Effector CD4-positive, alpha-beta T cell (primary cell): ENCODE results near the gene CDH1.

Experiments used
- DNase-seq: peaks from one replicate; pipeline ENCODE4 v3.0.0-alpha.2; 2020

CDH1 gene

DNA sequence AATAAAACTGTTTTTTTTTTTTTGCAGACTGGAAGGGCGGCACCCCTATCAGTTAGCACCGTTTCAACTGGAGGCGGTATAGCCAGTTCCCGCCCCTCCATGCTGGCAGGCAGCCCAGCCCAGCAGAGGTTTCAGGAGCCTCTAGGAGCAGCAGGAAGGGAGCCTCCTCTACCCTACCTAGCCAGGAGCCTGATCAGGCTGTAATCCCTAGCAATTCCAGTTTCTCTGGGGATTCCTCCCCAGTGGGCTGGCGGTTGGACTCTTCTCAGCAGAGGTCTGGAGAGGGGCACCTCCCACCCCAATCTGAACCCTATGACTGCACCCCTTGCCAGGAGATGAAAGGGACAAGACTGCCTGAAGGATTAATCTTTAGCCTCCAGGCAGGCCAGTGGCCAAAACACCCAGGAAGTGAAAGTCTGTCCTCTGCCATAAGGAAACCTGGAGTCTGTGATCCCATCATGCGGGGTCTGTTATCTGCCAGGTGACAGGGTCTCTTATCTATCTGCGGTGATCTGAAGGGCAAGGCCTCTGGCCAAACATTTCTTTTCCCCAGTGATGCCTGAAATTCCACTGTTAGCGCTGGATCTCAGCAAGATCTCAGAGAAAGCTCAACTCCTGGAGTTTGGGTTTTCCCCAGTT, 4.9 kb upstream of the CDH1 start:
- DNase-seq: no peak

- no peak for DNase-seq
Observed at GRCh38 chr16:68732741-68733399, 4.2 kb upstream of the CDH1 start.

- no peak for DNase-seq
Observed at GRCh38 chr16:68733570-68733969, 3.5 kb upstream of the CDH1 start.

DNA sequence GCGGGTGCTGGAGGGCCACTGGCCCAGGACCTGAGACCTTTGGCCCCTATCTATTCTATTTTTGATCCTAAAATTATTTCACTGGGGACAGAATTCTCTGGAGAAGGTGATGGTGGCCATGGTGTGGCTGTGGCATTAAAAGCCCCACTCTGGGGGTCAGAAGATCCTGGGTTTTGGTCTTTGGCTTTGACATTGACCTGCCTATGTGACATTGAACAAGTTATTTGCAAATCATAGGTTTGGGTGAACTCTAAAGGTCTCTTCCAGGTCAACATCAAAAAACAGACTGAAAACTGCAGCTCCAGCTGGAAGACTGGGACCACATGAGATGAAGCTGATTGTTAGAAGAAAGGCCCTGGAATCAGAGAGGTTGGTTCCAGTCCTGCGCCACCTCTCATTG, 2.3 kb upstream of the CDH1 start:
- DNase-seq: no peak

GRCh38 chr16:68736561-68736960, 531 bp upstream of the CDH1 start:
- DNase-seq: no peak

DNA sequence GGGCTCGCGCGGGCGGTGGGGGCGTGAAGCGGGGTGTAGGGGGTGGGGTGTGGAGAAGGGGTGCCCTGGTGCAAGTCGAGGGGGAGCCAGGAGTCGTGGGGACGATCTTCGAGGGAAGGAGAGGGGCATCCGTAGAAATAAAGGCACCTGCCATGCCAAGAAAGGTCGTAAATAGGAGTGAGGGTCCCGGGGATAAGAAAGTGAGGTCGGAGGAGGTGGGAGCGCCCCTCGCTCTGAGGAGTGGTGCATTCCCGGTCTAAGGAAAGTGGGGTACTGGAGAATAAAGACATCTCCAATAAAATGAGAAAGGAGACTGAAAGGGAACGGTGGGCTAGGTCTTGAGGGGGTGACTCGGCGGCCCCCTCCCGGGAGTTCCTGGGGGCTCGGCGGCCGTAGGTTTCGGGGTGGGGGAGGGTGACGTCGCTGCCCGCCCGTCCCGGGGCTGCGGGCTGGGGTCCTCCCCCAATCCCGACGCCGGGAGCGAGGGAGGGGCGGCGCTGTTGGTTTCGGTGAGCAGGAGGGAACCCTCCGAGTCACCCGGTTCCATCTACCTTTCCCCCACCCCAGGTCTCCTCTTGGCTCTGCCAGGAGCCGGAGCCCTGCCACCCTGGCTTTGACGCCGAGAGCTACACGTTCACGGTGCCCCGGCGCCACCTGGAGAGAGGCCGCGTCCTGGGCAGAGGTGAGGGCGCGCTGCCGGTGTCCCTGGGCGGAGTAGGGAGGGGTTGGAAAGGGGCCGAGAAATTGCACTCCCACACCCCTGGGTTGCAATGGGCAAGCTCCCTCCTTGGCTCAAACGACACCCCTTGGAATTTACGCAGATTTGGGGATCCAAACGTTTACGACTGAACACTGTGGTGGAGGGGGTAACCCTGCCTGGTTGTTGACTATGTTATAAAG, 888 bp downstream of the CDH1 start:
- DNase-seq: no peak

DNA sequence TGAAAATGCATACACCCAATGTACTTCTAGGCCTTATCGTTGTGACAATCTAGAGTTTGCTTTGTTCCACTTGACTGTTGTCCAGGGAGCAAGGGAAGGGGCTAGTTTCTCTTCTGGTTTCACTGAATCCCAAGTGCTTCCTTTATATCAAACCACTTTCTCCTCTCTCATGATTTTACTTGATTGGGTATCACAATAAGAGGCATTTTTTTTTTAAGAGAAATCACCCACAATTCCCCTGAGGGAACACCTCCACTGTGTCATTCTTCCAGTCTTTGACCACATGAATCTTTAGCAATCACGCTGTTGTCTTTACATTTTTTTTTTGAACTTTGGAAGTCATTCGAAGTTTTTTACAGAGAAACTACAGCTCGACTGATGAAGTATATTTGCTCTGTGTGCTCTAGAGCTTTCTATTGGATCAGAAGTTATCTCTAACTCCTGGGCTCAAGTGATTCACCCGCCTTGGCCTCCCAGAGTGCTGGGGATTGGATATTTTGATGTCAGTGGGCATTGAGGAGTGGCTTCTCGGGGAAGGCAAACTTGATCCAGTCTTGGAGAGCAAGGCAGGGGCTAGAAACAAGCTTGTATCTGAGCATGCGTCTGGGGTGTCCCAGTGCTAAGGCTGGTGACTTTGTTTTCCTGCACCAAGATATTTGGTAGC, 3.0 kb downstream of the CDH1 start:
- no peak for DNase-seq

GRCh38 chr16:68740628-68741346, 3.7 kb downstream of the CDH1 start:
- no peak for DNase-seq

DNA sequence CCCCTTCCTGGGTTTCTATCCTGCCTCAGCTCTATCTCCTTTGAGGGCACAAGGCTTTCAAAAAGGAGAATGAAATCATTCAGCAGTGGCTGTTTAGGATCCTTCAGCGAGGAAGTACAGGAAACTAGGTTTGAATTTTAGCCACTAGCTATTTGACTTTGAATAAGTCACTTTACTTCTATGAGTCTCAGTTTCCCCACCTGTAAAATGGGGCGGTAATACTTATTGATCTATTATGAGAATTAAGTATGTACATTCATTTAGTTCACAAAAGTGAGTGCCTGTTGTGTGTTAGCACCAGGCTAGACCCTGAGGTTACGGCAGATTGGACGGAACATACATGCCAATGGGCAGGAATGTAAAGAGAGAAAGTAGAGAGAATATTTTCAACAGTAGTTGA, 6.6 kb downstream of the CDH1 start:
- DNase-seq: no peak

DNA sequence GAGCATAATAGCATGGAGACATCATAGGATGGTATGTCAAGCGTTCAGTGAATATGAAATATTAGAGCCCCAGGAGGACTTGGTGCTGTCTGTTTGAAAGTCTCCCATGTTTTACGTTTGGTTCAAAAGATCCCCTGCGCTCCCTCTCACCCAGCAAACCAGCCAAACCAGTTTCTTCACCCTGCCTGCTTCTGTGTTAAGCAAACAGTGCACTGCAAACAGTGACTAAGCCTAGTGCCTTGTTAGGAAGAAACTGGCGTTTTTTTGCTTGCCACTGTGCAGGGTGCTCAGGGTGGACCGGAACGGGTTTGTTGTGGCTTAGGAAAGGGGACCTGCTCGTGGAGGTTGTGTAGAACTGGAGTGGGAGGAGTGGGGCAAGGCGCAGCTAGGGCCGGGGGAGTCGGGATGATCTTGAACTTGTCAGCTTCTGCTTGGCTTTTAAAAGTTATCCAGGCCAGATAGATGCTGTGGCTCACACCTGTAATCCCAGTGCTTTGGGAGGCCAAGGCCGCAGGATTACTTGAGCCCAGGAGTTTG, 7.7 kb downstream of the CDH1 start:
- DNase-seq: no peak

- DNase-seq: no peak
Observed at GRCh38 chr16:68746951-68747350, 9.9 kb downstream of the CDH1 start.

GRCh38 chr16:68749432-68749831, 12.3 kb downstream of the CDH1 start:
- no peak for DNase-seq

GRCh38 chr16:68750193-68750695, 13.2 kb downstream of the CDH1 start:
- DNase-seq: no peak

GRCh38 chr16:68751160-68751559, 14.1 kb downstream of the CDH1 start:
- no peak for DNase-seq

- DNase-seq: no peak
Observed at GRCh38 chr16:68752602-68753001, 15.5 kb downstream of the CDH1 start.

DNA sequence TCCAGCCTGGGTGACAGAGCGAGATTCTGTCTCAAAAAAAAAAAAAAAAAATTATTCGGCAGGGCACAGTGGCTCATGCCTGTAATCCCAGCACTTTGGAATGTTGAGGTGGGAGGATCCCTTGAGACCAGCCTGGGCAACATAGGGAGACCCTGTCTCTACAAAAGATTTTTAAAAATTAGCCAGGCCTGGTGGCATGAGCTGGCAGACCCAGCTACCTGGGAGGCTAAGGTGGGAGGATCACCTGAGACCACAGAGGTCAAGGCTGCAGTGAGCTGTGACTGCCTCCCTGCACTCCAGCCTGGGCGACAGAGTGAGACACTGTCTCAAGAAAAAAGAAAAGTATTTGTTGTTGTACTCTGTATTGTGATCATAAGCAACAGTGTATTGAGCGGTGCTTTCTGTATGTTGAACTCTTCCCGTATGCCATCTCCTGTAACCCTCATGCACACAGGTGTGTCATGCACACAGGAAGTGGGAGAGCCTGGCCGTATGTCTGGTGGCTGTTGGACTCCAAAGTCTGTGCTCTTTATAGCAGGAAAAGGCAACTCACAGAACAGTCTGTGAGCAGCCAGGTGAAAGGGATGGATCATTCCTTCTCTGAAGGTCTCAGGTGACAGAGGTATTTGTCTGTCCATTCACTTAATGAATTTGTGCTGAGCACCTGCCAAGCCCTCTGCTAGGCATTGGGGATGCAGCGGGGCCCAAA, 17.1 kb downstream of the CDH1 start:
- no peak for DNase-seq

DNA sequence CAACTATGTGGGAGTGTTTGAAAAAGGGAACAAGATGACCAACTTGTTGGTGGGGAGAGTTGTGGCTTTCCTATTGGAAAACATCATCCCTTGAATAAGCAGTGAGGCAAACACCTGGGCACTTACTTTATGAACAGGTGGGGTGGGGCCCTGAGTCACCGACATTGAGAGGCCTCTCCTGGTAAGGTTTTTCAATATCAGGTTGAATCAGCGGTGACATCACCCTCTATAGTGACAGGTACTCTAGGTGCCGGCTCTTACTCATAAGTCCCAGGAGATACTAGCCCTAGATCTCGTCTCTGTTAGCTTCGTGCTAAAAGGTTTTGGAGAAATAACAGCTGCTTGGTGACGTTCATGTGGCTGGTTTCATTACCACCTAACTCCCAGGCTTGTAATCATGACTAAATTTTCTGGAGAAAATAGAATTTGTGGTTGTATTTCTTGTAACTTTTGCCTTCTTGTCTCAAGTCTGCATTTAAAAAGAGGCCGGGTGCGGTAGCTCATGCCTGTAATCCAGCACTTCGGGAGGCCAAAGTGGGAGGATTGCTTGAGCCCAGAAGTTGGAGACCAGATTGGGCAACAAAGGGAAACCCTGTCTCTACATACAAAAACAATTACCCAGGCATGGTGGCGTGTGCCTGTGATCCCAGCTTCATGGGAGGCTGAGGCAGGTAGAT, 19.3 kb downstream of the CDH1 start:
- DNase-seq: no peak

GRCh38 chr16:68757625-68757935, 20.5 kb downstream of the CDH1 start:
- DNase-seq: no peak

- DNase-seq: no peak
Observed at GRCh38 chr16:68759062-68759461, 22.0 kb downstream of the CDH1 start.

GRCh38 chr16:68760671-68761275, 23.7 kb downstream of the CDH1 start:
- DNase-seq: no peak
